ENCODE measurements around the gene CABP5.

Gene CABP5

DNA sequence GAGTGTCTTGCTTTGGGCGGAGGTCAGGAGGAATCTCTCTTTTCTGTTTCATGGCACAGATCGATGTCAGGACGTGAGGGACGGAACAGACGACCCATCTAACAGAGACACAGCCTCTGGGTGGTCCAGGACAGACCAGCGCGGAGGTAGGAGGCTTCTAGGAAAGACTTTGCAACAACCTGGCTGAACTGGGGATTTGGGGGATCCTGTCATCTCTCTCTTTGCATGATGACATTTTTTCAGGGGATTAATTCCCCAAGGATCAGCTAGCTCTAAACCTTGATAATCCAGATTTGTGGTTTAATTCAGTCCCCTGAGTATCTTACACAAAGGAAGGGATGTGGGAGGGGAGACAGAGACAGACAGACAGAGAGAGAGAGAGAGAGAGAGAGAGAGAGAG, 14.4 kb downstream of the CABP5 start:
- DNase-seq = no peak

DNA sequence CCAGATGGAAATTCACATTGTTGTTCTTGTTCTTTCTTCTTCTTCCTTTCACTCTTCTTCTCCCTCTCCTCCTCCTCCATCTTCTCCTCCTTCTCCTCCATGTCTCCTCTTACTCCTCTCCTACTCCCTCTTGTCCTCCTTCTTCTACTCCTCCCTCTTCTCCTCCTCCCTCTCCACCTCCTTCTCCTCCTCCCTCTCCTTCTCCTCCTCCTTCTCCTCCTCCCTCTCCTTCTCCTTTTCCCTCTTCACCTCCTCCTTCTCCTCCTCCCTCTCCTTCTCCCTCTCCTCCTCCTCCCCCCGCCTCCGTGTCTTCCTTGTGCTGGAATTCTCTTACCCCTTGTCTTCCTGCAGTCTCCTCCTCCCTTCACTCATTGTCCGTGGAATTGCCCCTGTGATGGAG, 18.4 kb downstream of the CABP5 start:
- DNase-seq = no peak

DNA sequence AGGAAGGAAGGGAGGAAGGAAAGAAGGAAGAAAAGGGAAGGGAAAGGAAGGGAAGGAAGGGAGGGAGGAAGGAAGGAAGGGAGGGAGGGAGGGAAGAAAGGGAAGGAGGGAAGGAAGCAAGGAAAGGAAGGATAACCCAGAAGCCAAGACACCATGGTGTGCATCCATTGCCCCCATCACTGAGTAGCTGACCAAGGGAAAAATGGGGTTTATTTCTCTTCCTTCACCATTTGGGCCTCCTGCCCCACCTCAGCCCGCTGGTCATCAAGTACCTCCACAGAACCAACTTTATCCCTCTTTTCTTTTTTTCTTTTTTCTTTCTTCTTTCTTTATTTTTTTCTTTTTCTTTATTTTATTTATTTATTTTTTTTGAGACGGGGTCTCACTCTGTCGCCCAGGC, 20.4 kb downstream of the CABP5 start:
- DNase-seq = no peak

DNA sequence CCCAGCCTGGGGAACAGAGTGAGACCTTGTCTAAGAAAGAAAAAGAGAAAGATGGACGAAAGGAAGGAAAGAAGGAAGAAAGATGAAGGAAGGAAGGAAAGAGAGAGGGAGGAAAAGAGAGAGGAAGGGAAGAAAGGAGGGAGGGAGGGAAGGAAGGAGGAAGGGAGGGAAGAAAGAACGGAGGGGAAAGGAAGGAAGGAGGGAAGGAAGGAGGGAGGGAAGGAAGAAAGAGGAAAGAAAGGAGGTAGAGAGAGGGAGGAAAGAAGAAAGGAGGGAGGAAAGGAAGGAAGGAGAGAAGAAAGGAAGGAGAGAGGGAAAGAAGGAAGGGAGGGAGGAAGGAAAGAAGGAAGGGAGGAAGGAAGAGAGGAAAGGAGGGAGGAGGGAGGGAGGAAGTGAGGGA, 20.9 kb downstream of the CABP5 start:
- DNase-seq = no peak

DNA sequence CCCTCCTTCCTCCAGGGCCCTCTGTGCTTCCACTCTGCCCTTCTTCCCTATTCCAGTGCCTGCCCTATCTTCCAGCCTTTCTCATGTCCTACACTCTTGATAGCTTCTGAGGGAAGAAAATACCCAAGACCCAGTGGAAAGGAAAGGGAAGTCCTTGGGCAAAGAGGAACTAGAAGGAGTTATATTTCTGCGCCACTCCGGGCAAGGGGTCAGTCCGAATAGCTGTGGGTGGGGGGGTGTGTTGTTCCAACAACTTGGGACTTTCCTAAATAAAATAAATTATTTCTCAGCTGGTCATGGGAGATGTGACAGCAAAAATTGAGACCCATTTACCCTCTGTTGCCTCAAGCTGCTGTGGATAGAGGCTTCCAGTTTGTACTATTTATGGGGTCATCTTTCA, 23.2 kb downstream of the CABP5 start:
- no peak for DNase-seq

DNA sequence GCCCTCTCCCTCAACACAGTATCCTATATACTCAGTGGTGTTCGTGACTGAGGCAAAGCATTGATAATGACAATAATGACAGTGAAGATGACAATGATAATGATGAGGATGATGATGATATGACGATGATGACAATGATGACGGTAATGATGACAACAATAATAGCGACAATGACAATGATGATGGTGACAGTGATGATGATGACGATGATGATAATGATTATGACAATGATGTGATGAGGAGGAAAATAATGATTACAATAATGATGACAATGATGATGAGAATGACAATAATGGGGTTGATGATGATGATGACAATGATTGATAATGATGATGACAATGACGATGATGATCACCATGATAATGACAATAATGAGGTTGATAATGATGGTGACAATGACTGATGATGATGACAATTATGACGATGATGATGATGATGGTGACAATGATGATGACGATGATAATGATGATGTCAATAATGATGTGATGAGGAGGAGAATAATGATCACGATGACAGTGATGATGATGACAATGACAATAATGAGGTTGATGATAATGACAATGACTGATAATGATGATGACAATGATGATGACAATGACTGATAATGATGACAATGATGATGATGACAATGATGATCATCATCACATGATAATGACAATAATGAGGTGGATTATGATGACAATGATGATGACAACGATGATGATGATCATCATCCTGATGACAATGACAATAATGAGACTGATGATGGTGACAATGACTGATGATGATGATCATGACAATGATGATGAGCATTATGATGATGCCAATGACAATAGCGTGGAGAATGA, 32.7 kb downstream of the CABP5 start:
- DNase-seq = no peak

DNA sequence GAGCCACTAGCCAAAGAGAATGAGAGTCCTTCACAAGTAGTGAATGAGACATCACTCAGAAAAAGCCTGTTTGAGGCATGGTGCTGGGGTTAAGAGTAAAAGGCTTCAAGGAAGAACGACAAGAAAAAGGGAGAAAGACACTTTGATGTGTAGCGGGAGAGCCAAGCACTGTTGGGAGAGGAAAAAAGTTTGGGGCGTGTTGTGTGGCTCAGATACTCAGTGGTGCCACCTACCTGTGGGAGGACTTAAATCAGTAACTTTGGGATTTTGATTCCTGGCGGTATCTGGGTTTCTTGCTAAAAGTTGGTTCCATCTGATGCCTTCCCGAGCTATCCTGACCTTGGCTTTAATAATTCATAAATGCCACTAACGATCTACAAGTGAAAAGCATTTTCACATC, 37.1 kb downstream of the CABP5 start:
- DNase-seq = peak; percentile 12

DNA sequence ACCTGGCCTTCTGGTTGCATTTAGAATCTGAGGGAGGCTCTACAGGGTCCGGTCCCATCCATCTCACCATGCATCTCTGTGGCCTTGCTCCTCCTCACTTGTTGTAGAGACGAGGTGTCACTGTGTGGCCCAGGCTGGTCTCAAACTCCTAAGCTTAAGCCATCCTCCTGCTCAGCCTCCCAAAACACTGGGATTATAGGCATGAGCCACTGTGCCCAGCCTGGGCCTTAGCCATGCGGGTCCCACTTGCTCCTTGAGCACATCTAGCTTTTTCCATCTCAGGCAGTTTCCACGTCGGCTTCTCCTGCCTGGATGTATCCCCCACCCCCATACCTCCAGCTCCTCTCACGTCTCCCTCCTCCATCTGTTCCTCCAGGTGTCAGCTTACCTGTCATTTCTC, 39.6 kb downstream of the CABP5 start:
- peak; percentile 22 for DNase-seq

DNA sequence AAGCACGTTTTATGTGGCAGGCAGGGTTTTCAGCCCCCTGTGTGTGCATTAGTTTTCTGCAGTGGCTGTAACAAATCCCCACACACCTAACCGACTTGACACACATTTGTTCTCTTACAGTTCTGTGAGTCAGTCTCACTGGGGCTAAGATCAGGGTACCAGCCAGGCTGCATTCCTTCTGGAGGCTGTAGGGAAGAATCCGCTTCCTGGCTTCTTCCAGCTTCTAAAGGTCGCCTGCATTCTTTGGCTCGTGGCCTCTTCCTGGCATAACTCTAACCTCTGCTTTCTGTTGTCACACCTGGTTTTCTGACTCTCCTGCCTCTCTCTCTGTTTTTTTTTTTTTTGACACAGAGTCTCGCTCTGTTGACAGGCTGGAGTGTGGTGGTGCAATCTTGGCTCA, 43.0 kb downstream of the CABP5 start:
- no peak for DNase-seq

DNA sequence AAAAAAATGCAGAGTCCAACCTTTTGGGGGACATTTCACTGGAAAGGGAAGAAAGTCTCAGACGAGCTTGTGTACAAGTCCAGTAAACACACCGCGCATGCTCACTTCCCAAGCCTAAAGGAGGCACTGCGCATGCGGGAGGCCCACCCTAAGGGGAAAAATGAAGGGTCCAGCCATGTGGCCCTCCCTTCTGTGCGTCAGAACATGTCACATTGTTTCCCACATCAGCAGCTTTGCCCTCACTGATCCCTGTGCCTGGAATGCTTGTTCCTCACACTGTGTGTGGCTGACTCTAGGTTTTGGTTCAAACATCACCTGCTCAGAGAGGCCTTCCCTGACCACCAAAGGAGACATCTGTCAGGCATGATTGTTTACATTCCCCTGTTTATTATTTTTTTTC, 45.1 kb downstream of the CABP5 start:
- no peak for DNase-seq

DNA sequence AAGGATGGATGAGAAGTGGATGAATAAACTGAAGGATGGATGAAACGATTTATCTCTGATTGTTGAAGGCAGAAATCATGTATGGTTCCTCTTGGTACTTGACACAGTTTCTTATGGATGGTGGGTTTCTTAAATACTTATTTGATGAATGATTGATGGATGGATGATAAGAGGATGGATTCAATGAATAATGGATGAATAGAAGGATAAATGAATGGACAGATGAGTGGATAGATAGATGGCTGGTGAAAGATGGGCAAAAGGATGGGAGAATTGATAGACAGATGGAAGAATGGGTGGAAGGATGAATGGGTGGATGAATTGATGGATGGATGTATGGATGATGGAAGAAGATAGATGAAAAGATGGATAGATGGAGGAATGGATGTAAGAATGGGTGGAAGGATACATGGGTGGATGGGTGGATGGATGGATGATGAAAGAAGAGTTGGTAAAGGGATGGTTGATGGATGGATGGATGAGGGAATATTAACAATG, 47.6 kb downstream of the CABP5 start:
- DNase-seq = no peak

DNA sequence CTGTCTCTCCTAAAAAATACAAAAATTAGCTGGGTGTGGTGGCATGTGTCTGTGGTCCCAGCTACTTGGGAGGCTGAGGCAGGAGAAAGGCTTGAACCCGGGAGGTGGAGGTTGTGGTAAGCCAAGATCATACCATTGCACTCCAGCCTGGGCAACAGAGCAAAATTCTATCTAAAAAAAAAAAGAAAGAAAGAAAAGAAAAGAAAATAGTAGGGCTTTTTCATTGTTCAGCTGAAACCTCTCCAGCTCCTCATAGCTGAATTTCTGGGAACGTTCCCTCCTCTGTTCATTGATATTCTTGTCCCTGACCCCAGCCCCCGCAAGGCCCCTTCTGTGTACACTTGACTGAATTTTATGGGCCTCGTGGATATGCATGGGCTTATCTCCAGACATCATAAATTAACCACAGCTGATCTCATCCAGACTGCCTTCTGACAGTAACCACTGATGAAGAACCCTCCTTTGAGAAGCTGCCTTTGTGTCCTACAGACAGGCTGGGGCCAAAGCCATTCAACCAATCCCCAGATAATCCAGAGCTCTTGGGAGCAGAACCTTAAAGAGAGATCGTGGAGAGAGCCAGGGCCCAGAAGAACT, 49.6 kb downstream of the CABP5 start, which contains the start of gene ELSPBP1:
Gene ELSPBP1 (plus strand): TSS at position 424 of the 594 bp plus-strand sequence. CDS start 14,036 bp downstream, outside the sequence.
- peak; percentile 64 for DNase-seq

DNA sequence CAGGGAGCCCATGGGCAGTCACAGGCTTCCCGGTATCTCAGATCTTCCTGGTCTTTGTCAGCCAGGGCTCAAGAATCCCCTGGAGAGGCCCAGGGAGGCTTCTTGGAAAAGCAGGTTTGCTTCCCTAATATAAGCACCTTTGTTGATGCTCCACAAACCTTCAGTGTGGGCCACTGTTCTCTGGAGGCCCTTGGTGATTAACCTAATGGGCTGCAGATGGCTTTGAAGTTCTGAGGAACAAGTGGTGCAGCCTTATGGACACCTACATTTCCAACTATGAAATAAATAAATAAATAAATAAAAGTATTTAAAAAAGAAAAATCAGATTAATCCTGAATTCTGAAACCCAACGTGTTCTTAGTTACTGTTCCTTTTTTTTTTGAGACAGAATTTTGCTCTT, 51.8 kb downstream of the CABP5 start, which contains the start of gene BSPH1:
Gene BSPH1 (minus strand): TSS at position 101 of the 400 bp plus-strand sequence. CDS start 89 bp downstream, at position 12.
- DNase-seq = peak; percentile 41

DNA sequence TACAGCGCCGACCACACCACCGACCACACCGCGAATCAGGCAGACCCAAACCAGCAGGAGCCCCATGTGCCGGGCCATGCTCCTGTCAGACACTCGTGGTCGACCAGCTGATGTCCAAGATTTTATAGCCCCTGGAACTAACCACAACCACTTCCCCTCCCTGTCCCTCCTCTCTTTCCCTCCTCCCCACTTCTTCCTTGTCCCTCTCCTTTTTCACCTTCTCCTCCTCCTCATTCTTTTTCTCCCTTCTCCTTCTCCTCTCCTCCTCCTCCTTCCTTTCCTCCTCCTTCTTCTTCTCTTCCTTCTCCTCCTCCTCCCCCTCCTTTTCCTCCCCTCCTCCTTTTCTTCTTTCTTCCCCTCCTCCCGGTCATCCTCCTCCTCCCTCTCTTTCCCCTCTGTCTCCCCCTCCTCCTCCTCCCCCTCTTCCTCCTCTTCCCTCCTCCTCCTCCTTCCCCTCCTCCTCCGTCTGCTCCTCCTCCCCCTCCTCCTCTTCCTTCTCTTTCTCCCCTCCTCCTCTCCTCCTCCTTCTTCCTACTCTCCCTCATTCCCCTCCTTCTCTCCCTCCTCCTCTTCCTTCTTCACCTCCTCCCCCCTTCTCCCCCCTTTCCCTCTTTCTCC, 52.6 kb downstream of the CABP5 start:
- peak; percentile 51 for DNase-seq

Data from islet precursor cell (in vitro differentiated cells).